OCI-LY7 (cell line): Measurements from ENCODE around the gene C5orf15. TPM values are rescaled to one million over a fixed set of nuclear protein-coding genes. Genes with fewer than 3 reads are reported as not detected.

Experiments used
- BruUV-seq: library from RNA; stranded (reverse); fragments of 400-500 nt; replicated peaks from 2 replicates; lab custom pipeline; 2021; lab: Mats Ljungman, UMichigan
- CTCF ChIA-PET: fragments of 300-600 bp; sonication (Branson Sonifier 250); formaldehyde crosslinking; loops from one replicate; lab custom pipeline; 2022; ENCODE audit warnings: antibody characterized with exemption; ENCODE audit not compliant: unreplicated experiment; lab: Charles Lee
- POLR2A ChIA-PET: fragments of 300-600 bp; sonication (Branson Sonifier 250); formaldehyde crosslinking; loops from one replicate; lab custom pipeline; 2022; ENCODE audit warnings: antibody characterized with exemption; lab: Charles Lee
- DNase-seq: peaks from one replicate; pipeline ENCODE4 v3.0.0-alpha.2; 2015; ENCODE audit warnings: low spot score
- H2AFZ ChIP-seq: fragments of 200-600 bp; sonication (generic), shearing (Covaris generic); 2 replicates; pipeline ENCODE4 v1.6.1; 2014; ENCODE audit warnings: mild to moderate bottlenecking, antibody characterized with exemption, low read length, moderate library complexity
- H3K27ac ChIP-seq: fragments of 200-600 bp; sonication (generic); 2 replicates; pipeline ENCODE4 v1.5.1; 2014; ENCODE audit warnings: mixed run types, low read depth, mild to moderate bottlenecking, moderate library complexity, low read length, inconsistent platforms; ENCODE audit not compliant: poor library complexity, severe bottlenecking
- H3K36me3 ChIP-seq: fragments of 200-600 bp; sonication (generic); 2 replicates; pipeline ENCODE4 v1.6.1; 2014; ENCODE audit warnings: mild to moderate bottlenecking, antibody characterized with exemption, low read length, moderate library complexity, mixed read lengths; ENCODE audit not compliant: insufficient read depth
- H3K4me1 ChIP-seq: fragments of 200-600 bp; sonication (generic); 2 replicates; pipeline ENCODE4 v1.5.1; 2014; ENCODE audit warnings: mild to moderate bottlenecking, low read length; ENCODE audit not compliant: insufficient read depth, poor library complexity, severe bottlenecking
- H3K4me2 ChIP-seq: fragments of 200-600 bp; sonication (generic); 2 replicates; pipeline ENCODE4 v1.6.1; 2014; ENCODE audit warnings: mild to moderate bottlenecking, low read length
- H3K4me3 ChIP-seq: fragments of 200-600 bp; sonication (generic); 2 replicates; pipeline ENCODE4 v1.5.1; 2014; ENCODE audit warnings: mild to moderate bottlenecking, low read depth, low read length; ENCODE audit not compliant: poor library complexity, severe bottlenecking
- H3K79me2 ChIP-seq: fragments of 200-600 bp; sonication (generic); 2 replicates; pipeline ENCODE4 v1.6.1; 2016; ENCODE audit warnings: low read depth, mild to moderate bottlenecking, low read length, moderate library complexity, mixed read lengths; ENCODE audit not compliant: insufficient read depth
- H3K9me2 ChIP-seq: fragments of 200-600 bp; sonication (generic); 2 replicates; pipeline ENCODE4 v1.6.1; 2016; ENCODE audit warnings: mild to moderate bottlenecking, low read length, mixed read lengths; ENCODE audit not compliant: insufficient read depth
- H3K9me3 ChIP-seq: fragments of 200-600 bp; sonication (generic); 2 replicates; pipeline ENCODE4 v1.6.1; 2014; ENCODE audit warnings: mild to moderate bottlenecking, mixed run types, low read length, mixed read lengths
- H4K20me1 ChIP-seq: fragments of 200-600 bp; sonication (generic); 2 replicates; pipeline ENCODE4 v1.6.1; 2014; ENCODE audit warnings: mild to moderate bottlenecking, antibody characterized with exemption, low read length, moderate library complexity, mixed read lengths; ENCODE audit not compliant: insufficient read depth
- CTCF ChIP-seq: fragments of 200-600 bp; sonication (generic); conservative IDR thresholded peaks from 2 replicates; pipeline ENCODE4 v1.5.1; 2014; ENCODE audit warnings: mild to moderate bottlenecking, antibody characterized with exemption, low read length, moderate library complexity, mixed read lengths
- EZH2phosphoT487 ChIP-seq: fragments of 200-600 bp; sonication (generic); IDR thresholded peaks from 2 replicates; pipeline ENCODE4 v1.6.1; 2018; ENCODE audit warnings: low read depth, borderline replicate concordance, mild to moderate bottlenecking, mixed run types, antibody characterized with exemption, low read length, moderate library complexity, mixed read lengths
- intact Hi-C: fragments of 100-400 bp; cut with micrococcal nuclease; formaldehyde crosslinking; loops from one replicate; pipeline ENCODE4 v1.10.0; 2022; ENCODE audit not compliant: unreplicated experiment
- total RNA-seq, 2 experiments: library from RNA; depleted of rRNA in 1 of 2; stranded (reverse); fragments of >200 nt in 1 of 2; shearing (Covaris generic) in 1 of 2; gene quantifications; 2 replicates each; pipeline ENCODE4 v1.2.3, GENCODE V29; 2014 to 2022

C5orf15 gene
- total RNA-seq, 2 experiments from 2014 or later, result 32.2 to 46.4 TPM

- POLR2A ChIA-PET, result interaction anchor here (0.9 to 1.4 kb wide), 3 partner anchors 9 to 18 kb away, joined by 3 to 5 read pairs (median 4); no protein-coding TSS in a partner anchor
- H3K79me2 ChIP-seq, result no peaks in the 10 kb centered on the region
Observed at GRCh38 chr5:133985540-133986180, 17.2 kb upstream of the C5orf15 start.

GRCh38 chr5:133983674-133984073 lies 15.2 kb upstream of the C5orf15 start:
- H3K4me1 ChIP-seq, result no peaks in the 10 kb centered on the region
- H3K9me3 ChIP-seq, result no peaks in the 10 kb centered on the region
- no peak overlapping the region for H3K4me3 ChIP-seq
- POLR2A ChIA-PET, result interaction anchor here (1.0 kb wide), 1 partner anchor 17 kb away, joined by 4 read pairs; no protein-coding TSS in a partner anchor
- H3K9me2 ChIP-seq, result no peaks in the 10 kb centered on the region
- intact Hi-C loops, result no loop called here
- no peak overlapping the region for H3K4me2 ChIP-seq
- CTCF ChIA-PET, result no interaction called here
- no peak for TF ChIP-seq CTCF
- no peak for TF ChIP-seq EZH2phosphoT487
- H2AFZ ChIP-seq, result no peak overlapping the region
- peaks cover 93% of the 10 kb centered on the region for H3K36me3 ChIP-seq
- no TSS peak for BruUV-seq
- no peak overlapping the region for H3K27ac ChIP-seq
- no peaks in the 10 kb centered on the region for H3K79me2 ChIP-seq
- DNase-seq, result no peak
- H4K20me1 ChIP-seq, result no peaks in the 10 kb centered on the region

More at GRCh38 chr5:133985540-133986180, 17.2 kb upstream of the C5orf15 start:
- Histone ChIP-seq H3K4me1 (no peaks in the 10 kb centered on the region), H3K9me3 (no peaks in the 10 kb centered on the region), H4K20me1 (no peaks in the 10 kb centered on the region), H2AFZ (no peak overlapping the region), H3K27ac (no peak overlapping the region), H3K36me3 (peaks cover 95% of the 10 kb centered on the region), H3K9me2 (no peaks in the 10 kb centered on the region), H3K4me2 (no peak overlapping the region), H3K4me3 (no peak overlapping the region)
- DNase-seq, result no peak
- CTCF ChIA-PET, result no interaction called here
- TF ChIP-seq EZH2phosphoT487 (no peak), CTCF (no peak)
- intact Hi-C loops, result no loop called here
- BruUV-seq, result no TSS peak

- H3K4me3 ChIP-seq, result no peak overlapping the region
- no peaks in the 10 kb centered on the region for H3K9me3 ChIP-seq
- TF ChIP-seq EZH2phosphoT487 (no peak), CTCF (0 out of 2 replicates have a peak, but pooled peaks have one; percentile 11)
- ChIA-PET CTCF (interaction anchor here (1.0 kb wide), 1 partner anchor 16 kb away, joined by 3 read pairs; no protein-coding TSS in a partner anchor), POLR2A (interaction anchor here (1.2 to 1.9 kb wide), 2 partner anchors 8 to 12 kb away, joined by 3 to 7 read pairs; no protein-coding TSS in a partner anchor)
- no peaks in the 10 kb centered on the region for H4K20me1 ChIP-seq
- H3K27ac ChIP-seq, result no peak overlapping the region
- BruUV-seq, result no TSS peak
- H3K79me2 ChIP-seq, result no peaks in the 10 kb centered on the region
- peaks cover 92% of the 10 kb centered on the region for H3K36me3 ChIP-seq
- H3K4me1 ChIP-seq, result no peaks in the 10 kb centered on the region
- no peak overlapping the region for H2AFZ ChIP-seq
- DNase-seq, result no peak
- H3K4me2 ChIP-seq, result no peak overlapping the region
- intact Hi-C loops, result no loop called here
- H3K9me2 ChIP-seq, result no peaks in the 10 kb centered on the region
Observed at GRCh38 chr5:133981714-133982113, 13.3 kb upstream of the C5orf15 start.
